OCI-LY1 (cell line): ENCODE measurements around the gene PREP.

Experiments used
- EZH2 ChIP-seq: fragments of 200-600 bp; sonication (generic), shearing (Covaris generic); IDR thresholded peaks from 2 replicates; pipeline ENCODE4 v1.8.0; 2017; ENCODE audit warnings: borderline replicate concordance, mixed run types, mild to moderate bottlenecking, antibody characterized with exemption, low read length, moderate library complexity, mixed read lengths
- TF ChIP-seq, protein P1 (sequence below): fragments of 200-600 bp; sonication (generic), shearing (Covaris generic); IDR thresholded peaks from 2 replicates; pipeline ENCODE4 v1.5.1; 2017; ENCODE audit warnings: mild to moderate bottlenecking, antibody characterized with exemption, low read length, moderate library complexity, mixed read lengths

DNA sequence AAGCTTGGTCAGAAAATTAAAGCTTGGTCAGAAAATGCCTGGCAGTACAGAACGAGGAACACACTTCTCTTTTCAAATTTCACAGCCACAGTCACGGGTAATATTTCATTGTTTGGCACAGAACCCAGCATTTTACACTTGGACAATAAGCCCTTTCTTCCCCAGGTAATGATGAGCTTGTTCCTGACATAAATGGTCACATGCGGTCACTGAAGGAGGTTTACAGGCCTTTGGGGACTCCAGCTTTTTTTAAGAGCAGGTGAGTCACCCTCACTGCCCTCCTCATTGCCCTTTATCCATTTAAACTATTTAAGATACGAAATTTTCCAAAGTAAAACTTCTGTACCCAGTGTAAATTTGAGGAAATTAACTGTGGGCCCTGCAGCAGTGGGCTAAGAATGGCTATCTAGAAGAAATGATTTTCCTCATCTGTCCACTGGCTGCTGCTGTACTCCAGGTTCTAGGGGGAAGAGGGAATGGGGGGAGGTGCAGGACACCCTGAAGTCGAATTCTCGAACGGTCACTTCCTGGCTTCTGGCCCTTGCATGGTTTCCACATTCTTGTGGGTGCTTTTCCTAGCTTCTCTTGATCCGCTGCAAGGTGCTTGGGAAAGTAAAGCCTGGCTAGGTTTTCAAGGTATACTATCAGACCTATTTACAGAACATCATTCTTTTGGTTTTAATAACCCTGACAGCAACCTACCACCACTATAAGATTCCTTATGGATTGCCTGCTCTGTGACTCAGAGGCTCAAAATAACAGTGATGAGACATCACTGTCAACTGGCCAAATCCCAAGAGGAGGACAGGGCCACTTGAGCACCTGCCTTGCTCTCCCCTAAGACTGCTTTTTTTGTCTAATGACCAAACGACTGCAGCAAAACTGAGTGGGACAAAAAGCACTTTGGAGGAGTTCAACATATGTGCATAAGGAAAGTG lies 75.8 kb downstream of the PREP start:
- TF ChIP-seq, protein P1, sequence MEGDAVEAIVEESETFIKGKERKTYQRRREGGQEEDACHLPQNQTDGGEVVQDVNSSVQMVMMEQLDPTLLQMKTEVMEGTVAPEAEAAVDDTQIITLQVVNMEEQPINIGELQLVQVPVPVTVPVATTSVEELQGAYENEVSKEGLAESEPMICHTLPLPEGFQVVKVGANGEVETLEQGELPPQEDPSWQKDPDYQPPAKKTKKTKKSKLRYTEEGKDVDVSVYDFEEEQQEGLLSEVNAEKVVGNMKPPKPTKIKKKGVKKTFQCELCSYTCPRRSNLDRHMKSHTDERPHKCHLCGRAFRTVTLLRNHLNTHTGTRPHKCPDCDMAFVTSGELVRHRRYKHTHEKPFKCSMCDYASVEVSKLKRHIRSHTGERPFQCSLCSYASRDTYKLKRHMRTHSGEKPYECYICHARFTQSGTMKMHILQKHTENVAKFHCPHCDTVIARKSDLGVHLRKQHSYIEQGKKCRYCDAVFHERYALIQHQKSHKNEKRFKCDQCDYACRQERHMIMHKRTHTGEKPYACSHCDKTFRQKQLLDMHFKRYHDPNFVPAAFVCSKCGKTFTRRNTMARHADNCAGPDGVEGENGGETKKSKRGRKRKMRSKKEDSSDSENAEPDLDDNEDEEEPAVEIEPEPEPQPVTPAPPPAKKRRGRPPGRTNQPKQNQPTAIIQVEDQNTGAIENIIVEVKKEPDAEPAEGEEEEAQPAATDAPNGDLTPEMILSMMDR = no peak
- no peak for TF ChIP-seq EZH2
